Ovary (tissue), 3 donors: ENCODE data around the gene CD276.

Experiments used
- CTCF ChIP-seq, 3 donors: fragments of 450-650 bp in 2 of 3; fragments of 200-600 bp in 1 of 3; IDR thresholded peaks; one replicate each; pipeline versions ENCODE4 v1.5.1 to v1.8.0; 2016 to 2022; ENCODE audit warnings: antibody characterized with exemption in 3 of 3, mild to moderate bottlenecking in 1 of 3
- POLR2A ChIP-seq: fragments of 450-650 bp; IDR thresholded peaks from one replicate; pipeline ENCODE4 v1.6.1; 2017; ENCODE audit warnings: antibody characterized with exemption, mild to moderate bottlenecking, moderate library complexity
- donor health status: DM: no; HTN: no; CAD: no.

GRCh38 chr15:73763931-73764330, 79.7 kb downstream of the CD276 start:
- TF ChIP-seq CTCF (IDR thresholded peaks at IDR 0.05) = no peak
- TF ChIP-seq POLR2A = no peak
